H9 (cell line): Measurements from ENCODE around the gene MTA1. TPM values are rescaled to one million over a fixed set of nuclear protein-coding genes. Genes with fewer than 3 reads are reported as not detected.

Experiments
- DNase-seq: peaks from one replicate; pipeline ENCODE4 v3.0.0-alpha.2; 2017
- H2AFZ ChIP-seq: one replicate; pipeline ENCODE4 v1.6.1; 2013; ENCODE audit warnings: mild to moderate bottlenecking, low read length, control low read depth, moderate library complexity
- H2AK5ac ChIP-seq: 2 replicates; pipeline ENCODE4 v1.6.1; 2013; ENCODE audit warnings: low read length, control low read depth, mixed read lengths; ENCODE audit not compliant: insufficient read length
- H2BK120ac ChIP-seq: one replicate; pipeline ENCODE4 v1.6.1; 2013; ENCODE audit warnings: low read depth, mild to moderate bottlenecking, low read length, control low read depth, inconsistent platforms; ENCODE audit not compliant: poor library complexity, severe bottlenecking
- H2BK12ac ChIP-seq: 2 replicates; pipeline ENCODE4 v1.6.1; 2013; ENCODE audit warnings: low read length, control low read depth, mixed read lengths, low read depth; ENCODE audit not compliant: insufficient read length
- H2BK15ac ChIP-seq: 2 replicates; pipeline ENCODE4 v1.6.1; 2013; ENCODE audit warnings: low read depth, low read length, control low read depth
- H2BK20ac ChIP-seq: one replicate; pipeline ENCODE4 v1.6.1; 2013; ENCODE audit warnings: low read depth, mild to moderate bottlenecking, low read length, control low read depth, inconsistent platforms; ENCODE audit not compliant: poor library complexity, severe bottlenecking
- H2BK5ac ChIP-seq: 2 replicates; pipeline ENCODE4 v1.6.1; 2013; ENCODE audit warnings: low read length, control low read depth, mixed read lengths; ENCODE audit not compliant: insufficient read length
- H3K14ac ChIP-seq: 2 replicates; pipeline ENCODE4 v1.6.1; 2013; ENCODE audit warnings: low read length, control low read depth; ENCODE audit not compliant: insufficient read depth
- H3K18ac ChIP-seq: 2 replicates; pipeline ENCODE4 v1.6.1; 2013; ENCODE audit warnings: low read depth, mild to moderate bottlenecking, mixed read lengths, low read length, control low read depth; ENCODE audit not compliant: insufficient read length
- H3K23ac ChIP-seq: 2 replicates; pipeline ENCODE4 v1.6.1; 2013; ENCODE audit warnings: low read length, control low read depth, mixed read lengths, low read depth; ENCODE audit not compliant: insufficient read length
- H3K23me2 ChIP-seq: 2 replicates; pipeline ENCODE4 v1.6.1; 2013; ENCODE audit warnings: low read depth, mild to moderate bottlenecking, mixed read lengths, low read length, control low read depth; ENCODE audit not compliant: insufficient read length, poor library complexity, severe bottlenecking
- H3K27ac ChIP-seq: 2 replicates; pipeline ENCODE4 v1.5.1; 2013; ENCODE audit warnings: low read length, control low read depth, mixed read lengths, low read depth; ENCODE audit not compliant: insufficient read length
- H3K27me3 ChIP-seq: 2 replicates; pipeline ENCODE4 v1.6.1; 2013; ENCODE audit warnings: low read length, control low read depth, inconsistent platforms; ENCODE audit not compliant: insufficient read depth
- H3K4ac ChIP-seq: 2 replicates; pipeline ENCODE4 v1.6.1; 2013; ENCODE audit warnings: low read depth, mild to moderate bottlenecking, control low read depth, inconsistent platforms, low read length, moderate library complexity
- H3K4me1 ChIP-seq: 2 replicates; pipeline ENCODE4 v1.6.1; 2013; ENCODE audit warnings: low read length, control low read depth, inconsistent platforms; ENCODE audit not compliant: insufficient read depth
- H3K4me2 ChIP-seq: 2 replicates; pipeline ENCODE4 v1.6.1; 2013; ENCODE audit warnings: low read length, control low read depth, mixed read lengths; ENCODE audit not compliant: insufficient read length, insufficient read depth
- H3K56ac ChIP-seq: 2 replicates; pipeline ENCODE4 v1.6.1; 2013; ENCODE audit warnings: low read depth, mild to moderate bottlenecking, mixed read lengths, low read length, control low read depth; ENCODE audit not compliant: insufficient read length
- H3K79me1 ChIP-seq: 2 replicates; pipeline ENCODE4 v1.6.1; 2013; ENCODE audit warnings: low read depth, mild to moderate bottlenecking, moderate library complexity, low read length, control low read depth, inconsistent platforms; ENCODE audit not compliant: insufficient read depth, poor library complexity, severe bottlenecking
- H3K79me2 ChIP-seq: 2 replicates; pipeline ENCODE4 v1.6.1; 2013; ENCODE audit warnings: low read length, control low read depth, inconsistent platforms; ENCODE audit not compliant: insufficient read depth
- H3K9ac ChIP-seq: 2 replicates; pipeline ENCODE4 v1.6.1; 2013; ENCODE audit warnings: low read length, control low read depth, mixed read lengths; ENCODE audit not compliant: insufficient read length; ENCODE audit errors: extremely low read depth
- H3K9me3 ChIP-seq: one replicate; pipeline ENCODE4 v1.6.1; 2013; ENCODE audit warnings: low read depth, low read length, inconsistent platforms; ENCODE audit not compliant: control insufficient read depth
- H3T11ph ChIP-seq: one replicate; pipeline ENCODE4 v1.6.1; 2013; ENCODE audit warnings: mild to moderate bottlenecking, low read length, control low read depth, inconsistent platforms
- H4K20me1 ChIP-seq: one replicate; pipeline ENCODE4 v1.6.1; 2013; ENCODE audit not compliant: control insufficient read depth, insufficient read length, insufficient read depth
- H4K5ac ChIP-seq: 2 replicates; pipeline ENCODE4 v1.6.1; 2013; ENCODE audit warnings: low read depth, mild to moderate bottlenecking, mixed read lengths, low read length, control low read depth; ENCODE audit not compliant: insufficient read length
- H4K8ac ChIP-seq: replicated peaks from 2 replicates; pipeline ENCODE4 v1.6.1; 2013; ENCODE audit warnings: low read length, control low read depth, mixed read lengths, low read depth; ENCODE audit not compliant: insufficient read length
- H4K91ac ChIP-seq: 2 replicates; pipeline ENCODE4 v1.6.1; 2013; ENCODE audit warnings: low read depth, mild to moderate bottlenecking, moderate library complexity, mixed read lengths, low read length, control low read depth; ENCODE audit not compliant: insufficient read length
- H3K27ac Mint-ChIP-seq, 3 experiments: 2 replicates in 2 of 3; 3 replicates in 1 of 3; pipeline ENCODE4 v1.8.0; 2020 to 2021; ENCODE audit warnings: mixed read lengths in 3 of 3, mild to moderate bottlenecking in 1 of 3, moderate library complexity in 1 of 3
- H3K27me3 Mint-ChIP-seq: 2 replicates; pipeline ENCODE4 v1.8.0; 2021; ENCODE audit warnings: low read depth, mild to moderate bottlenecking, moderate library complexity, mixed read lengths
- H3K36me3 Mint-ChIP-seq, 3 experiments: 2 replicates in 2 of 3; 3 replicates in 1 of 3; pipeline ENCODE4 v1.8.0; 2020 to 2021; ENCODE audit warnings: low read depth in 3 of 3, mixed read lengths in 3 of 3; ENCODE audit not compliant: insufficient read depth in 1 of 3
- H3K4me1 Mint-ChIP-seq, 2 experiments: 2 replicates each; pipeline ENCODE4 v1.8.0; 2020; ENCODE audit warnings: mixed read lengths in 2 of 2
- H3K4me3 Mint-ChIP-seq, 2 experiments: 2 replicates in 1 of 2; 3 replicates in 1 of 2; pipeline ENCODE4 v1.8.0; 2020 to 2021; ENCODE audit warnings: mild to moderate bottlenecking in 2 of 2, mixed read lengths in 2 of 2, moderate library complexity in 1 of 2
- H3K9me3 Mint-ChIP-seq, 2 experiments: 2 replicates in 1 of 2; 3 replicates in 1 of 2; pipeline ENCODE4 v1.8.0; 2020; ENCODE audit warnings: mild to moderate bottlenecking in 2 of 2, mixed read lengths in 2 of 2, moderate library complexity in 1 of 2
- CTCF ChIP-seq: fragments of 200-600 bp; sonication (generic); conservative IDR thresholded peaks from 3 replicates; pipeline ENCODE4 v1.8.0; 2021; ENCODE audit warnings: antibody characterized with exemption, mild to moderate bottlenecking
- WGBS: extraction: QIAGEN DNeasy Blood & Tissue Kit; methylation state at CpG from one replicate; pipeline ENCODE4 v1.1.7; 2013; ENCODE audit warnings: missing lambda C conversion rate, low lambda C conversion rate, mixed read lengths; ENCODE audit not compliant: insufficient read length; ENCODE audit errors: extremely low coverage; 5-methylcytosine and 5-hydroxymethylcytosine counted together
- total RNA-seq: library from RNA; stranded (reverse); gene quantifications from 2 replicates; pipeline ENCODE4 v1.2.1, GENCODE V29; 2021

MTA1 gene
- total RNA-seq, 1 experiment from 2014 or later = 230 TPM

GRCh38 chr14:105455086-105455640, 35.5 kb downstream of the MTA1 start:
- no CpG with 5 or more reads among the region's 22 CpGs for WGBS
- H2BK15ac ChIP-seq = no peak overlapping the region
- H3K79me2 ChIP-seq = no peaks in the 10 kb centered on the region
- no peak overlapping the region for H3K23ac ChIP-seq
- Mint-ChIP-seq H3K27ac (peak overlapping the region in 1 of 3 experiments; percentile 78; a peak in 1 of 7 replicates), H3K36me3 (peaks cover 22 to 50% (median 50%) of the 10 kb centered on the region in 3 experiments; a peak in 6 of 7 replicates), H3K4me3 (no peak overlapping the region), H3K4me1 (no peaks in the 10 kb centered on the region), H3K9me3 (no peaks in the 10 kb centered on the region; a peak in 1 of 5 replicates), H3K27me3 (no peaks in the 10 kb centered on the region)
- H3K56ac ChIP-seq = no peak overlapping the region
- no peak overlapping the region for H4K8ac ChIP-seq
- no peak overlapping the region for H2AK5ac ChIP-seq
- H3K79me1 ChIP-seq = no peaks in the 10 kb centered on the region
- H2BK12ac ChIP-seq = no peak overlapping the region
- no peak overlapping the region for H3K4me2 ChIP-seq
- no peak overlapping the region for H3K4ac ChIP-seq
- no peaks in the 10 kb centered on the region for H4K20me1 ChIP-seq
- H3K18ac ChIP-seq = no peak overlapping the region
- H3K14ac ChIP-seq = no peak overlapping the region
- no peak overlapping the region for H3K27ac ChIP-seq
- no peaks in the 10 kb centered on the region for H3K9me3 ChIP-seq
- H3K4me1 ChIP-seq = no peaks in the 10 kb centered on the region
- TF ChIP-seq CTCF = no peak
- no peaks in the 10 kb centered on the region for H3K23me2 ChIP-seq
- H2AFZ ChIP-seq = no peak overlapping the region
- H2BK20ac ChIP-seq = no peak overlapping the region
- H3K9ac ChIP-seq = no peak overlapping the region
- no peaks in the 10 kb centered on the region for H3K27me3 ChIP-seq
- H2BK120ac ChIP-seq = no peak overlapping the region
- no peak overlapping the region for H4K5ac ChIP-seq
- H2BK5ac ChIP-seq = no peak overlapping the region
- no peak overlapping the region for H3T11ph ChIP-seq
- no peak for DNase-seq
- no peak overlapping the region for H4K91ac ChIP-seq
